LNCaP clone FGC (cell line): Measurements from ENCODE around the gene ATXN2L.

Experiments used
- DNase-seq: peaks from one replicate; pipeline ENCODE4 v3.0.0-alpha.2; 2011; ENCODE audit warnings: low read depth
- H3K4me3 ChIP-seq: 2 replicates; pipeline ENCODE4 v1.5.1; 2011; ENCODE audit warnings: mild to moderate bottlenecking, low read depth, low read length, control low read depth
- TF ChIP-seq, protein P1 (sequence below): IDR thresholded peaks from 2 replicates; pipeline ENCODE4 v1.5.1; 2012; ENCODE audit warnings: mild to moderate bottlenecking; ENCODE audit not compliant: control insufficient read depth, insufficient read depth; ENCODE audit errors: extremely low read depth

ATXN2L gene

DNA sequence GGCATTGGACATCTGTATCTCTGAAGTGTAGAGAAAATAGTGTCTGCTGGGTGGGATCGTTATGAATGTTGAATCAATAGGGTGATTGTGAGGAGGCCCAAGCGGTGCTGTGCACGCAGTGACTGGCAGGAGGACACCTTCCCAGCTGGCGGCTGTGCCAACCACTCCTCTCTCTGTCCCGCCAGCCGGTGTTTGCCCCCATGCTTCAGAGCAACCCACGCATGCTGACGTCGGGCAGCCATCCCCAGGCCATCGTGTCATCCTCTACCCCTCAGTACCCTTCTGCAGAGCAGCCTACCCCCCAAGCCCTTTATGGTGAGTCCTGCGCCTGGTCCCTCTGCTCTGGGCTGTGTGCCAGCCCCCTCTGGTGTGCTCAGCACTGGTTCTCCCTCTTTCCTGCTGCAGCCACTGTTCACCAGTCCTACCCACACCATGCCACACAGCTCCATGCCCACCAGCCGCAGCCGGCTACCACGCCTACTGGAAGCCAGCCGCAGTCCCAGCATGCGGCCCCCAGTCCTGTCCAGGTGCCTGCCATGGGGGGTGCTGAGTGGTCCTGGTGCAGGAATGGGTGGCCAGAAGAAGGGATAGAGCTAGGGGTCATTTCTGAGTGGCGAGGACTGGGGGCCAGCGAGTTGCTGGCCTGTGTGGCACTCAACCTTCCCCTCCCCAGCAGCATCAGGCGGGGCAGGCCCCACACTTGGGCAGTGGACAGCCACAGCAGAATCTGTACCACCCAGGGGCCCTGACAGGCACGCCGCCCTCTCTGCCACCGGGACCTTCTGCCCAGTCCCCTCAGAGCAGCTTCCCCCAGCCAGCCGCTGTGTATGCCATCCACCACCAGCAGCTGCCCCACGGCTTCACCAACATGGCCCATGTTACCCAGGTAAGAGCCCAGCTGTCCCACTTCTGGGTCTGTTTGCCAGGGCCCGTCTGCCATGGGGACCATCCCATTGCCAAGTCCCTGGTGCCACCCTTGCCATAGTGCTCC, 12.4 kb downstream of the ATXN2L start:
- TF ChIP-seq, protein P1, sequence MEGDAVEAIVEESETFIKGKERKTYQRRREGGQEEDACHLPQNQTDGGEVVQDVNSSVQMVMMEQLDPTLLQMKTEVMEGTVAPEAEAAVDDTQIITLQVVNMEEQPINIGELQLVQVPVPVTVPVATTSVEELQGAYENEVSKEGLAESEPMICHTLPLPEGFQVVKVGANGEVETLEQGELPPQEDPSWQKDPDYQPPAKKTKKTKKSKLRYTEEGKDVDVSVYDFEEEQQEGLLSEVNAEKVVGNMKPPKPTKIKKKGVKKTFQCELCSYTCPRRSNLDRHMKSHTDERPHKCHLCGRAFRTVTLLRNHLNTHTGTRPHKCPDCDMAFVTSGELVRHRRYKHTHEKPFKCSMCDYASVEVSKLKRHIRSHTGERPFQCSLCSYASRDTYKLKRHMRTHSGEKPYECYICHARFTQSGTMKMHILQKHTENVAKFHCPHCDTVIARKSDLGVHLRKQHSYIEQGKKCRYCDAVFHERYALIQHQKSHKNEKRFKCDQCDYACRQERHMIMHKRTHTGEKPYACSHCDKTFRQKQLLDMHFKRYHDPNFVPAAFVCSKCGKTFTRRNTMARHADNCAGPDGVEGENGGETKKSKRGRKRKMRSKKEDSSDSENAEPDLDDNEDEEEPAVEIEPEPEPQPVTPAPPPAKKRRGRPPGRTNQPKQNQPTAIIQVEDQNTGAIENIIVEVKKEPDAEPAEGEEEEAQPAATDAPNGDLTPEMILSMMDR: no peak
- H3K4me3 ChIP-seq: no peak overlapping the region

DNA sequence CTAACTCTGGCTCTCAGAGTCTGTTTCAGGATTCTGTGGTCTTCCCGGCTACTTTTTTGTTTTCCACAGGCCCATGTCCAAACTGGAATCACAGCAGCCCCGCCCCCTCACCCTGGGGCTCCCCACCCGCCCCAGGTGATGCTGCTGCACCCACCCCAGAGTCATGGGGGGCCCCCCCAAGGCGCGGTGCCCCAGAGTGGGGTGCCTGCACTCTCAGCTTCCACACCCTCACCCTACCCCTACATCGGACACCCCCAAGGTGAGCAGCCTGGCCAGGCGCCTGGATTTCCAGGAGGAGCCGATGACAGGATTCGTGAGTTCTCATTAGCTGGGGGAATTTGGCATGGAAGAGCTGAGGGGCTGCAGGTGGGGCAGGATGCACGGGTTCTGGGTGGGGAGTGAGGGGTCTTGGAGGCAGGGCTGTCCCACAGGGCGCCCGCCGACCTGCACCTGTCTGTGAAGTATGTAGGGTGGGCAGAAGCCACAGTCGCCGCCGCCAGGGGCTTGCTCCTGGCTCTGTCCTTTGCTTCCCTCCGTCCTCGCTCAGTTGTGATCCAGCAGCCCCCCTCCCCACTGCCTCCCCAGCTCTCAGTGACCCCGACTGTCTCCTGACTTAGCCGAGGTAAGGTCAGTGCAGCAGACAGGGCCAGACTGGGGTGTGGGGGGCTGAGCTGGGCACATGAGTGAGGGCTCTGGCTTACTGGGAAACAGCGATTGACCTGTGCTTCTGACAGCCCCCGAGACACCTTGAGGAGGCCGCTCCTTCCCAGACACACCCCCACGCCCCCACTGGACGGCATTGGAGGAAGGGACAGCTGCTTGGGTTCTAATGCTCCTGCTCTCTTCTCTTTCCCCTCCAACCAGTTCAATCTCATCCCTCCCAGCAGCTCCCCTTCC, 13.3 kb downstream of the ATXN2L start:
- H3K4me3 ChIP-seq: no peak overlapping the region
- no peak for DNase-seq
- TF ChIP-seq, protein P1: no peak

More for the DNA sequence above, 12.4 kb downstream of the ATXN2L start:
- no peak for DNase-seq

DNA sequence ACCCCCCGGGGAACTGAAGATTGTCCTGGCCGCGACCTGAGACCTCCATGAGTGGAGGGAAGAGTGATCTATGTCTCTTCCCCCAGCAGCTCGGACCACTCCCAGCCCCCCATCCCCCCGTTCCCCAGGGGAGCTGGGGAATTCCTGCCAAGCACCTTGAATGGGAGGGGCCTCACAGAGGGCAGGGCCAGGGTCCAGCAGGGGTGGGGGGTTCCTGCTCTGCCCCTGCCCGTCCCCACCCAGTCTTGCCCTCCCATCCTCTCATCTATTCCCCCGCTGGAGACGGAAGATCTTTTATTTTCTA, 13.9 kb downstream of the ATXN2L start:
- TF ChIP-seq, protein P1: no peak
- H3K4me3 ChIP-seq: no peak overlapping the region
- no peak for DNase-seq

DNA sequence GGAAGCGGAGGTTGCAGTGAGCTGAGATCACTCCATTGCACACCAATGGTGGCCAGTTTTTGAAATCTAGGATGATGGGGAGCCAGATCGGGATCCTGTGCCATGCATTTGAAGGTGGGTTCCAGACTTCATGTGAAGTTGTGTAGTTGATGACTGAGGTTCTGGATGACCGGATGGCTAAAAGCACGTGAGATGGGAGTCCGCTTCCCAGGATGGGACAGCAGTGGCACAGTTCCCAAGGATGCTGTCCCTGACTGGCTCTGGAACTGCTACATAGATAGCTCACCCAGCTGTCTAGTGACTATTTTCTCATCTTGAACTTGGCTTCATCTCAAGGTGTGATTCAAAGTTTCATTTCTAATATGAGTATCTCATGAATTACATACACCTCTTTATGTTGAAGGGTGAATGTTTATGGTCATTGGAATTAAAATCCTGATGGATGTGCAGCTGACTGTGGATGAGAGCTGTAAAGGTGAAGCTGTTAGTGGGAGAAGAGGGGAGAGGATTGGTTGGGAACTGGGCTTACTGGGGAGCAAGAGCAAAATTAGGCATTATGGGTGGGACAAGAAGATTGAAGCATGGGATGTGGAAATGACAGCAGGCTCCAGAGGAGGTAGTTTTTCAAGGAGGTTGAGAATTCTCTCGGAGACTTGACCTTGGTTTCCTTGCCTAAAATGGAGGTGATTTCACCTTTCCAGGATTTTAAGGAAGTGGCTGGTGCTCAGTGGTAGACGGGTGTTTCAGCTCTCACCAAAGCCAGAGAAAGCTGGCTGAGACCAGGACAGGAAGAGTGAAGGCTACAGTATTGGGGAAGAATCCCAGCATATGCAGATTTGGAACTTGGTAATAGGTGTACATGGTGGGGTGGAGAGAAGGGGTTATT, 15.1 kb downstream of the ATXN2L start:
- no peak overlapping the region for H3K4me3 ChIP-seq
- TF ChIP-seq, protein P1: no peak
- no peak for DNase-seq

DNA sequence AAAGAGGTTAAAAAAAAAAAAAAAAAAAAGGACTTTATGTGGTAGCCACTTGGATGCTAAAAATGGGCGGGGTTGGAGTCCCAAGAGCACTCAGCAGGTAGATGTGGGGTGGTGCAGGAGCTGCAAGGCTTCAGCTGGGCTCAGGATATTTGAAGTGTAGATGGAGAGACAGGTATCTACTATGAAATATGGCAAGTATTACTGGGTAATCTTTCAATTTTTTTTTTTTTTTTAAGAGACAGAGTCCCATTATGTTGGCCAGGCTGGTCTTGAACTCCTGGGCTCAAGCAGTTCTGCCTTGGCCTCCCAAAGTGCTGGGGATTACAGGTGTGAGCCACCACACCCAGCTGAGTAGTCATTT, 15.7 kb downstream of the ATXN2L start:
- TF ChIP-seq, protein P1: no peak

DNA sequence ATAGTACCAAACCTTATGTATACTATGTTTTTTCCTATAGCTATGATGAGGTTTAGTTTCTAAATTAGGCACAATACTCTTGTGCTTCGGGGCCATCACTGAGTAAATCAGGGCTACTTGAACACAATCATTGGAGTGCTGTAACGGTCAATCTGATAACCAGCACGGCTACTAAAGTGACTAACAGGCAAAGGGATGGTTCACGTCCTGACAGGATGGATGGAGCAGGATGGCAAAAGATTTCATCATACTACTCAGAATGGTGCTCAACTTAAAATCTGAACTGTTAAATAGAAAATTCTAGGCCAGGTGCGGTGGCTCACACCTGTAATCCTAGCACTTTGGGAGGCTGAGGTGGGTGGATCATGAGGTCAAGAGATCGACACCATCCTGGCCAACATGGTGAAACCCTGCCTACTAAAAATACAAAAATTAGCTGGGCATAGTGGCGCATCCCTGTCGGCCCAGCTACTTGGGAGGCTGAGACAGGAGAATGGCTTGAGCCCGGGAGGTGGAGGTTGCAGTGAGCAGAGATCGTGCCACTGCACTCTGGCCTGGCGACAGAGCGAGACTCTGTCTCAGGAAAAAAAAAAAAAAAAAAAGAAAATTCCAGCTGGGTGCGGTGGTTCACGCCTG, 16.3 kb downstream of the ATXN2L start:
- H3K4me3 ChIP-seq: no peak overlapping the region
- no peak for DNase-seq
- TF ChIP-seq, protein P1: no peak

More for the DNA sequence above, 15.7 kb downstream of the ATXN2L start:
- H3K4me3 ChIP-seq: no peak overlapping the region
- no peak for DNase-seq
